GM10266 (cell line): ENCODE results near the gene RNF175.

ENCODE experiments used
- DNase-seq: peaks from one replicate; pipeline ENCODE4 v3.0.0; 2012; ENCODE audit errors: extremely low spot score
- CTCF ChIP-seq: IDR thresholded peaks from 2 replicates; pipeline ENCODE4 v1.5.1; 2012; ENCODE audit warnings: mild to moderate bottlenecking, low read depth; ENCODE audit not compliant: control insufficient read depth, insufficient read depth; ENCODE audit errors: missing control alignments

Gene RNF175

GRCh38 chr4:153733751-153734448, 25.9 kb downstream of the RNF175 start:
- no peak for DNase-seq
- TF ChIP-seq CTCF: no peak

GRCh38 chr4:153731239-153731638, 28.6 kb downstream of the RNF175 start:
- TF ChIP-seq CTCF: no peak
- DNase-seq: no peak

GRCh38 chr4:153729895-153730294, 29.9 kb downstream of the RNF175 start:
- TF ChIP-seq CTCF: no peak
- DNase-seq: no peak

GRCh38 chr4:153728660-153729059, 31.2 kb downstream of the RNF175 start:
- no peak for DNase-seq
- TF ChIP-seq CTCF: no peak

- DNase-seq: no peak
- no peak for TF ChIP-seq CTCF
Observed at GRCh38 chr4:153728151-153728550, 31.7 kb downstream of the RNF175 start.

- DNase-seq: no peak
- TF ChIP-seq CTCF: no peak
Observed at GRCh38 chr4:153725831-153726154, 34.0 kb downstream of the RNF175 start.

- DNase-seq: no peak
- no peak for TF ChIP-seq CTCF
Observed at GRCh38 chr4:153725136-153725830, 34.5 kb downstream of the RNF175 start.
